NCI-H446 (cell line): Measurements from ENCODE around the gene CALR.
"Not testable (repeated sequence)": the region's sequence is repeated elsewhere in the genome, so short reads cannot be mapped to it uniquely, and the experiment has no call there.

ENCODE experiments used
- DNase-seq, 2 experiments: peaks; one replicate each; lab custom pipeline; 2025; lab: John Stamatoyannopoulos, UW

The CALR gene

DNA sequence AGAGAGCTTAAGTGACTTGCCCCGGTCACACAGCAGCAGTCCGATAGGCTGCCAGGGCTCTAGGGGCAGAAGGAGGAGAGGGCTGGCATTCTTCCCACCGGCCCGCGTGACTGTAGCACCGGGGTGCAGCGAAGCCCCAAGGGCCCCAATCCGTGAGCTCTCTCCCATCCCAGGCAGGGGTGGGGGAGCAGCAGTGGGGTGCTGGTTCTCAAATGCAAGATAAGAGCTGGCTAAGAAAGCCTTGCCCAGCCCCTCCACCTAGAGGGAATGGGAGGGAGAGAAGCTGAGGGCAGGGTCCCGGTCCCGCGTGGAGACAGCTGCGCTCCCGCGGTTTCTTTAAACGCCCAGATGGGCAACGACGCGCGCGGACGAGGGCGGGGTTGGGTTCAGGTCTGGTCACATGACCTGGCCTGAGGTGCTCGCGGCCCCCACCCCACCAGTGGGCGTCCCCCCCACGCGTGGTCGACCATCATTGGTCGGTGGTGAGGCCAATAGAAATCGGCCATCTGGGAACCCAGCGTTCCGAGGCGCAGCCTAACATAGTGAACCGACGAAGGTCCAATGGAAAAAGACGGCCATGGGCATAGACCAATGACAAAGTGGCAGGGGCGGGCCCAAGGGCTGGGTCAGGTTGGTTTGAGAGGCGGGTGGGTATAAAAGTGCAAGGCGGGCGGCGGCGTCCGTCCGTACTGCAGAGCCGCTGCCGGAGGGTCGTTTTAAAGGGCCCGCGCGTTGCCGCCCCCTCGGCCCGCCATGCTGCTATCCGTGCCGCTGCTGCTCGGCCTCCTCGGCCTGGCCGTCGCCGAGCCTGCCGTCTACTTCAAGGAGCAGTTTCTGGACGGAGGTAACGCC lies at the start of gene CALR:
TSS of gene CALR (plus strand) at position 683 of the 852 bp plus-strand sequence. CDS start at position 754, 71 bp downstream.
- DNase-seq, result peak; percentile 99 to 100

DNA sequence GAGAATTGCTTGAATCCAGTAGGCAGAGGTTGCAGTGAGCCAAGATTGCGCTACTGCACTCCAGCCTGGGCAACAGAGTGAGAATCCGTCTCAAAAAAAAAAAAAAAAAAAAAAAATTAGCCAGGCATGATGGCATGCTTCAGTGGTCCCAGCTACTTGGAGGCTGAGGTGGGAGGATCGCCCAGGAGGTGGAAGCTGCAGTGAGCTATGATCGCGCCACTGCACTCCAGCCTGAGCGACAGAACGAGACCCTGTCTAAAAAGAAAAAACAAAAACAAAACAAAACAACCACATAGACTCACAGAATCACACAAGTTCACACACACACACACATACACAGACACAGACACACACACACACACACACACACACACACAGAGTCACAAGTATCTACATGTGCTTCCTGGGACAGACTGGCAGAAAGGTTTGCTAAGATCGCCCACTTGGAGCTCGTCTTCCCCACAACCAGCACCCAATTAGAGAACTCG lies 48.1 kb upstream of the CALR start:
- DNase-seq, result not testable (repeated sequence)

- DNase-seq, result peak; percentile 99
Measured at GRCh38 chr19:12890787-12891552, 47.4 kb upstream of the CALR start, which contains the start of gene GCDH. Gene GCDH (plus strand): TSS chr19:12891160. CDS start chr19:12891305, 145 bp downstream.

DNA sequence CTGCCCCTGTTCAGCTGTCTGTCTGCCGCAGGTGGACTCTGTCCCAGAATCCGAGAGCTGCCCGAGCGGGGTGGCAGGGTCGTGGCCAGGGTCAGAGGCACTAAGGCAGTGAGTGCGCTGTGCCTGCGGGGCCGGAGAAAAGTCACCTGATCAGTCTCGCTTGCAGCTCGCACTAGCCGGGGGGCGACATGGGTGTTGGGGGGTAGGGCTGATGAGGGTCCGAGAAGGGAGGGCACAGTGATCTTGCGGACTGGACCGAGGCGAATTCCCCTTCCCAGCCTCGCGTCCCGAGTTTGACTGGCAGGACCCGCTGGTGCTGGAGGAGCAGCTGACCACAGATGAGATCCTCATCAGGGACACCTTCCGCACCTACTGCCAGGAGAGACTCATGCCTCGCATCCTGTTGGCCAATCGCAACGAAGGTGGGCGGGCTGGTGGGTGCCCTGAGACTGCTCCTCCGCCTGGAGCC lies 46.8 kb upstream of the CALR start:
- DNase-seq, result no peak

- no peak for DNase-seq
Measured at GRCh38 chr19:12893582-12893981, 44.8 kb upstream of the CALR start.

DNA sequence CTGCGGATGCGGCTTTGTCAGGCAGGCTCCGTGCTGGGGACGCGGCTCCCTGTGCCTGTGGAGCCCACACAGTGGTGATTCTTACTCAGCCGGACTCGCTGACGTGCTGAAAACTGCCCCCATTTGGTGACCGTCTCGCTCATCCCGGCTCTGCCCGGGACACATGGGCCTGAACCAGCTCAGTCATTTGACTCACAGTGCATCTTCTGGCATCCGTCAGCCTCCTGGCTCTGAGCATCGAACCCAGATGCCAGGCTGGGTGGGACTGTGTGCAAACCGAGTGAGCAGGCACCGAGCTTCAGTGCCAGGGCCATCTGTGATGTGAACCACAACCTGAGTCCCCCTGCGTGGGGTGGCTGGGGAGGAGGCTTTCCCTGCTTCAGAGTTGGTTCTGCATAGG lies 41.9 kb upstream of the CALR start:
- no peak for DNase-seq

DNA sequence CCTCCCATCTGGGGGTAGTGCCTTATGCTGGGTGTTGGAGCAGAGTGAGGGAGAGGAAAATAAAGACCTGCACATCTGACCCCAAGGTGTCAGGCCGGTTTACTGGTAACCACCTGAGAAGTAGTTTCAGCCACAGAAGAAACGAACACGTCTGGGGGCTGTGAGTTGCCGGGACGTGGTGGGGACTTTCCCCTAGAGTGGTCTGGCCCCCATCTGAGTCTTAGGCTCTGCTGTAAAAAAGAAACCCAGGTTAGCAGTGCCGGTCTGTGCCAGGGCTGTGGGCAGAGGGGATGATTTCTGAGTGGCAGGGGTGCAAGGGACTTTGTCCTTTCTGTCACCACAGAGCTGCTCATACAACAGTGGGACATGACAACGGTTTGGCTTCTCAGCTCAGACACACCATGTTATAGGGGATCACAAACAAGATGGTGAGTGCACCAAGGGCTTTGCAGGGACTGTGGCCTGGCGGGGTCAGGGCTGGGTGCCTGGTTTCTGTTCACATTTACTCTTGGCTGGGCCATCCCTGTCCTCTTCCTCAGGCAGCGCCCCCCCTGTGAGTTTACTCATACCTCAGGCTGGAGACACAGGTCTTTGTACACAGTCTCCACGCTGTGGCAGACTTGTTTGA lies 38.4 kb upstream of the CALR start:
- DNase-seq, result no peak

- DNase-seq, result no peak
Measured at GRCh38 chr19:12907166-12907565, 31.2 kb upstream of the CALR start.

DNA sequence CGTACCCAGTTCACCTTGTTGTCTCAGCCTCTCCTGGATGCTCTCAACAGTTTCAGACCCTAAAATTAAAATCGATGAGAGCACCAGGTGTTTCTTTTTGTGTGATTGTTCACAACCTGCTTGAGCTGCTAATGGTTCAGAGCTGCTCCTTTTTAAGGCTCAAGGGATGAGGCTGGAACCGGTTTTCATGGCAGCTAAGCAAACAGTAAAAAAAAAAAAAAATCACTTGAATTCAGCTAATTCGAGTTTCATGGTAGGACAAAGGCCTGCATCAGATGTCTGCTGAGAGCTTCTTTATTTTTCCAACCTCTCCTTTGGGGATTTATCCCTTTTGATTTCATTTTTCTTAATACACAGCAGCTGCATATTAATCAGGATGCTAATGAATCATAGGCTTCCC lies 25.8 kb upstream of the CALR start:
- DNase-seq, result peak in 1 of 2 experiments; percentile 75

GRCh38 chr19:12913011-12913561 lies 25.3 kb upstream of the CALR start:
- peak; percentile 91 to 99 for DNase-seq

- peak in 1 of 2 experiments; percentile 60 for DNase-seq
Measured at GRCh38 chr19:12913851-12914690, 24.3 kb upstream of the CALR start.

GRCh38 chr19:12915860-12916259 lies 22.5 kb upstream of the CALR start:
- DNase-seq, result not testable (repeated sequence)

DNA sequence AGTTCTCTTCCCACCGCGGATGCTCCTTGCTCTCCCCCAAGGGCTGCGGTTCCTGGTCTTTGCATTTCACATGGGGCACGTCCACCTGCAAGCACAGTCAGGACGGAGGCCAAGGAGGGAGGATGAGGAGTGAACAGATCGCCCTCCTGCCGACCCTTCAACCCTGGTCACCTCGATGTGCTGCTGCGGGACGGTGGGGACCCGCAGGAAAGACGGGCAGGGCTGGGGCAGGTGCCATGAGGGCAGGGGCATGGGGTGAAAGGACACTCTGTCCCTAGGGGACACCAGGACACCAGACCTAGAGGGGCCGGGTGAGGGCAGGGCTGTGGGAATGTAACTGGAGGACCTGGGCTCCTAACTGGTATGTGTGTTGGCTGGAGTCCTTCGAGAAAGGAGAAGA lies 20.2 kb upstream of the CALR start:
- DNase-seq, result no peak

DNA sequence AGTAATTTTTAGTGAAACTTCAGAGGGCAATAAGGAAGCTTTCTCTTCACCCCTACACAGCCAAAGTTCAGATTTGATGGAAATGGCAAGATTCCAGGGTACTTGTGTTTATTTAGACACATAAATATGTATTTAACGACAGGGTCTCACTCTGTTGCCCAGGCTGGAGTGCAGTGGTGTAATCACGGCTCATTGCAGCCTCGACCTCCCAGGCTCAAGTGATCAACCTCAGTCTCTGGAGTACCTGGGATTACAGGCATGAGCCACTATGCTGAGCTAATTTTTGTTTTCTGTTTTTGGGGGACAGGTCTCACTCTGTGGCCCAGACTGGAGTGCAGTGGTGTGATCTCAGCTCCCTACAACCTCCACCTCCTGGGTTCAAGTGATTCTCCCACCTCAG lies 17.4 kb upstream of the CALR start:
- no peak for DNase-seq

DNA sequence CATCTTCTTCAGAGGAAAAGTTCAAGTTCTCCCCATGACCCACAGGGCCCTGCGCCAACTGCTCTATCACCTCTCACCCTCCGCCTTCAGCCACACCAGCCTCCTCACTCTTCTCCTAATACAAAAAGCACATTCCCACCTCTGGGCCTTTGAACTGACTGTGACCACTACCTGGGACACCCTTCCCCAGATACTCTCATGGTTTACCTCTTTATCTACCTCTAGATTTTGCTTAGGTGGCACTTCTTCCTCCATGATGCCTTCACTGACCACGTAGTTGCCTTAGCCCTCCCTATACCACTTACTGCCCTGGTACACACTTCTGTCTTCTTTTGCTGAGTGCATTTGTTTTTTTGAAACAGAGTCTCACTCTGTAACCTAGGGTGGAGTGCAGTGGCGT lies 15.4 kb upstream of the CALR start:
- DNase-seq, result no peak

DNA sequence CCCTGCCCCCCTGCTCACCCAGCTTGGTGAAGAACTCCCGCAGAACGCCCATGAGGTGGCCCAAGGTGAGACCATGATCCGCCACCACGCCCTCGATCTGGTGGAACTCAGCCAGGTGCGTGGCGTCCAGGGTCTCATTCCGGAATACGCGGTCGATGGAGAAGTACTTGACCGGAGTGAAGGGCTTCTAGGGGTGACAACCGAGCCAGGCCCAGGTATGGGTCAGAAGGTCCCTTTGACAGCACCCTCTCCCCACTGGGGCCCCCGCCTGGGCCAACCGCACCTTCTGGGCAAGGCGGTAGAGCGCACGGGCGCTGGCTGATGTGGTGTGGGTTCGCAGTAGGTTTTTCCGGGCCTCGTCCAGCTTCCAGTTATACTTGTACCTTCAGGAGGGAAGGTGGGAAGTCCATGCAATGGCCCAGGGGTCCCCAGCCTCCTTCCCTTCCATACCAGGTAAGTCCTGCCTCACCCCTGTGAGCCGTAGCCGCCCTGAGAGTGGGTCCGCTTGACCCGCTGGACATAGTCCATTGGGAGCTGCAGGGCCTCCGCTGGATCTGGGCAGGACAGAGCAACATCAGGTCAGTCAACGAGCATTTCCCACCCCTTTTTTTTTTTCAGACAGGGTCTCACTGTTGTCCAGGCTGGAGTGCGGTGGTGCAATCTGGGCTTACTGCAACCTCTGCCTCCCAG lies 13.6 kb upstream of the CALR start:
- DNase-seq, result no peak

DNA sequence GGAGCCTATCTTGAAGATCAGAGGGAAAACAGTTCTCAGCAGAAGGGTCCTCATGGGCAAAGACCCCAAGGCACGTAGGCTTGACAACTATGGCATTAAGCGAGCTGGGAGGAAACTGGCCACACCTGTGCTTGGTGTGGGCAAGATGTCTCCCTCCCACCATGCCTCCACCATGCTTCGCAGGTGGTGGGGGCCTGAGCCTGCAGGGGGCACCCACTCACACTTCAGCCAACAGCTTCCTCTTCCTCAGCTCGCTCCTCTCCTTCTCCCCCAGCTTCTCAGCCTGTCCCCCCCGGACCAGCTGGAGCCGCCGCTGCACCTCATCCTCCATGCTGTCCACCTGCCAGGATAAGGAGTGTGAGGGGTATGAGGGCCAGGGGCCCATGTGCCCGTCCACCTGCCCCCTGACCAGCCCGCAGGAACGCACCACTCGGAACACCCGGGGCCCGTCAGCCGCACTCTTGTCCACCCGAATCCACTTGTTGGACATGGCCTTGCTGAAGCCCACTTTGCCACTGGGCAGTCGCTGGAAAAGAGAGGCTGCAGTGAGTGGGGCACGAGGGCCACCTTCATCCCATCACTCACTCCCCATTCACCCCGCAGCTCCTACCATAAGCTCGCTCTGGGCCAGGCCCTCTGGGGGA lies 8.3 kb upstream of the CALR start:
- no peak for DNase-seq

GRCh38 chr19:12932392-12933286 lies 5.8 kb upstream of the CALR start:
- no peak for DNase-seq
